HFF-Myc (cell line): ENCODE results near the gene NFATC2.
"Not testable (repeated sequence)": the region's sequence is repeated elsewhere in the genome, so short reads cannot be mapped to it uniquely, and the experiment has no call there.

ENCODE experiments used
- DNase-seq: peaks from one replicate; pipeline ENCODE4 v3.0.0-alpha.2; 2011; ENCODE audit warnings: low read depth; ENCODE audit errors: extremely low read depth
- H3K4me3 ChIP-seq: replicated peaks from 2 replicates; pipeline ENCODE4 v1.5.1; 2011; ENCODE audit warnings: low read depth, mild to moderate bottlenecking, control low read depth, low read length
- CTCF ChIP-seq: IDR thresholded peaks from 2 replicates; pipeline ENCODE4 v1.5.1; 2012; ENCODE audit warnings: mild to moderate bottlenecking, low read depth, low read length, control low read depth; ENCODE audit errors: missing control alignments

The NFATC2 gene

GRCh38 chr20:51569815-51570738 is 27.6 kb upstream of the NFATC2 start:
- DNase-seq, result no peak
- no peak for TF ChIP-seq CTCF
- no peak overlapping the region for H3K4me3 ChIP-seq

GRCh38 chr20:51568533-51568932 is 26.0 kb upstream of the NFATC2 start:
- DNase-seq, H3K4me3 ChIP-seq: not testable (repeated sequence)

- H3K4me3 ChIP-seq, result no peak overlapping the region
- no peak for TF ChIP-seq CTCF
- DNase-seq, result no peak
These were observed 25.1 kb upstream of the NFATC2 start for GRCh38 chr20:51567622-51568021.

- no peak for DNase-seq
- H3K4me3 ChIP-seq, result no peak overlapping the region
These were observed 24.1 kb upstream of the NFATC2 start for GRCh38 chr20:51566594-51566993.

GRCh38 chr20:51565298-51566144 is 23.0 kb upstream of the NFATC2 start:
- H3K4me3 ChIP-seq, result no peak overlapping the region
- no peak for DNase-seq
- no peak for TF ChIP-seq CTCF

More at GRCh38 chr20:51566594-51566993, 24.1 kb upstream of the NFATC2 start:
- no peak for TF ChIP-seq CTCF

GRCh38 chr20:51563486-51564332 is 21.2 kb upstream of the NFATC2 start:
- DNase-seq, result peak; percentile 69
- peak; percentile 9 for TF ChIP-seq CTCF
- H3K4me3 ChIP-seq, result peak overlapping the region; percentile 62

- TF ChIP-seq CTCF, result no peak
- peak overlapping the region; percentile 62 for H3K4me3 ChIP-seq
- DNase-seq, result no peak
These were observed 20.6 kb upstream of the NFATC2 start for GRCh38 chr20:51563174-51563485.
